ENCODE results near the gene MLLT6.

Gene MLLT6

GRCh38 chr17:38693700-38694329 lies 11.3 kb upstream of the MLLT6 start:
- TF ChIP-seq, protein P1, sequence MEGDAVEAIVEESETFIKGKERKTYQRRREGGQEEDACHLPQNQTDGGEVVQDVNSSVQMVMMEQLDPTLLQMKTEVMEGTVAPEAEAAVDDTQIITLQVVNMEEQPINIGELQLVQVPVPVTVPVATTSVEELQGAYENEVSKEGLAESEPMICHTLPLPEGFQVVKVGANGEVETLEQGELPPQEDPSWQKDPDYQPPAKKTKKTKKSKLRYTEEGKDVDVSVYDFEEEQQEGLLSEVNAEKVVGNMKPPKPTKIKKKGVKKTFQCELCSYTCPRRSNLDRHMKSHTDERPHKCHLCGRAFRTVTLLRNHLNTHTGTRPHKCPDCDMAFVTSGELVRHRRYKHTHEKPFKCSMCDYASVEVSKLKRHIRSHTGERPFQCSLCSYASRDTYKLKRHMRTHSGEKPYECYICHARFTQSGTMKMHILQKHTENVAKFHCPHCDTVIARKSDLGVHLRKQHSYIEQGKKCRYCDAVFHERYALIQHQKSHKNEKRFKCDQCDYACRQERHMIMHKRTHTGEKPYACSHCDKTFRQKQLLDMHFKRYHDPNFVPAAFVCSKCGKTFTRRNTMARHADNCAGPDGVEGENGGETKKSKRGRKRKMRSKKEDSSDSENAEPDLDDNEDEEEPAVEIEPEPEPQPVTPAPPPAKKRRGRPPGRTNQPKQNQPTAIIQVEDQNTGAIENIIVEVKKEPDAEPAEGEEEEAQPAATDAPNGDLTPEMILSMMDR (IDR thresholded peaks at IDR 0.05; ENCODE audit: low read depth, low read length, missing control alignments): no peak

GRCh38 chr17:38697061-38697820 lies 7.8 kb upstream of the MLLT6 start:
- DNase-seq (ENCODE audit: extremely low read depth, low read depth): no peak
- H3K4me3 ChIP-seq (replicated peaks; ENCODE audit: low read depth, low read length): no peak overlapping the region
- TF ChIP-seq, protein P1 (IDR thresholded peaks at IDR 0.05; ENCODE audit: low read depth, low read length, missing control alignments): no peak

More at GRCh38 chr17:38693700-38694329, 11.3 kb upstream of the MLLT6 start:
- DNase-seq (ENCODE audit: extremely low read depth, low read depth): peak; percentile 65
- no peak overlapping the region for H3K4me3 ChIP-seq (replicated peaks; ENCODE audit: low read depth, low read length)

GRCh38 chr17:38698760-38699159 lies 6.3 kb upstream of the MLLT6 start:
- no peak for DNase-seq (ENCODE audit: extremely low read depth, low read depth)
- H3K4me3 ChIP-seq (replicated peaks; ENCODE audit: low read depth, low read length): no peak overlapping the region
- TF ChIP-seq, protein P1 (IDR thresholded peaks at IDR 0.05; ENCODE audit: low read depth, low read length, missing control alignments): no peak

GRCh38 chr17:38701504-38702165 lies 3.4 kb upstream of the MLLT6 start:
- DNase-seq (ENCODE audit: extremely low read depth, low read depth): no peak
- TF ChIP-seq, protein P1 (IDR thresholded peaks at IDR 0.05; ENCODE audit: low read depth, low read length, missing control alignments): no peak
- H3K4me3 ChIP-seq (replicated peaks; ENCODE audit: low read depth, low read length): peak overlapping the region; percentile 86

DNA sequence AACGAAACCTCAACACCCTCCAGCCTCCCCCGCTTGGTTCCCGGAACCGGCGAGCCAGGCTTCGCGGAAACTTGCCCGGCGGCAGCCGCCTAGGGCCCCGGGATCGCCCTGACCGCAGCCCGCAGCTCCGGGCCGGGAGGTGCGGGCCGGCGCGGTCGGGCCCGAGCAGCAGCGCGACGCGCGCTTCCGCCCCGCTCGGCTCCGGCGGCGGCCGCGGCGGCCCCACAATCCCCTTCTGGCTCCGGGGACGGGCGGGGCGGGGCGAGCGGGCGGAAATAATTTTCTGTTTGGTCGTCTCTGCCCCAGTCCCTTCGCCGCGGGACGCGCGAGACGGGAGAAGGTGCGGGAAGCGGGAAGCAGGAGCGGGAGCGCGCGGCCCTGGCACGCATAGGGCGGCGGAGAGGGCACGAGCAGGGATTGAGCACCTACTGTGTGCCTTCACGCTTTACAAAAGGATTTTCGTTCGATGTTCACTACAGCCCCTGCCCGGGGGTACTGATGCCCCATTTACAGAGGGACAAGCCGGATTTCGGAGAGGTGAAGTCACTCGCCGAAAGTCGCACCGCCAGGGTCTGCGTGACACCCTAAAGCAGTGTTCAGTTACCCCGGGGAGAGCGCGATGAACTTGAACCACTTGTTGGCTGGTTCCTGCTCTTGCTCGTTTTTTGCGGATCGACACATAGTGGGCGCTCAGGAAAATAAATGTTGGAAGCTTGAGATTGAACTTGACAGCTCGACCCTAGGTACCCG lies 2.7 kb upstream of the MLLT6 start:
- H3K4me3 ChIP-seq (replicated peaks; ENCODE audit: low read depth, low read length): peak overlapping the region; percentile 86
- DNase-seq (ENCODE audit: extremely low read depth, low read depth): no peak
- TF ChIP-seq, protein P1 (IDR thresholded peaks at IDR 0.05; ENCODE audit: low read depth, low read length, missing control alignments): no peak

GRCh38 chr17:38702916-38703741 lies 1.9 kb upstream of the MLLT6 start:
- TF ChIP-seq, protein P1 (IDR thresholded peaks at IDR 0.05; ENCODE audit: low read depth, low read length, missing control alignments): no peak
- peak overlapping the region; percentile 86 for H3K4me3 ChIP-seq (replicated peaks; ENCODE audit: low read depth, low read length)
- no peak for DNase-seq (ENCODE audit: extremely low read depth, low read depth)

Data from HFF-Myc (cell line).